ENCODE results near the gene YBX1. TPM values are rescaled to one million over a fixed set of nuclear protein-coding genes. Genes with fewer than 3 reads are reported as not detected.
"Not testable (repeated sequence)": the region's sequence is repeated elsewhere in the genome, so short reads cannot be mapped to it uniquely, and the experiment has no call there.

The YBX1 gene
- total RNA-seq, 2 donors from 2014 or later, result 926 to 1,058 TPM

DNA sequence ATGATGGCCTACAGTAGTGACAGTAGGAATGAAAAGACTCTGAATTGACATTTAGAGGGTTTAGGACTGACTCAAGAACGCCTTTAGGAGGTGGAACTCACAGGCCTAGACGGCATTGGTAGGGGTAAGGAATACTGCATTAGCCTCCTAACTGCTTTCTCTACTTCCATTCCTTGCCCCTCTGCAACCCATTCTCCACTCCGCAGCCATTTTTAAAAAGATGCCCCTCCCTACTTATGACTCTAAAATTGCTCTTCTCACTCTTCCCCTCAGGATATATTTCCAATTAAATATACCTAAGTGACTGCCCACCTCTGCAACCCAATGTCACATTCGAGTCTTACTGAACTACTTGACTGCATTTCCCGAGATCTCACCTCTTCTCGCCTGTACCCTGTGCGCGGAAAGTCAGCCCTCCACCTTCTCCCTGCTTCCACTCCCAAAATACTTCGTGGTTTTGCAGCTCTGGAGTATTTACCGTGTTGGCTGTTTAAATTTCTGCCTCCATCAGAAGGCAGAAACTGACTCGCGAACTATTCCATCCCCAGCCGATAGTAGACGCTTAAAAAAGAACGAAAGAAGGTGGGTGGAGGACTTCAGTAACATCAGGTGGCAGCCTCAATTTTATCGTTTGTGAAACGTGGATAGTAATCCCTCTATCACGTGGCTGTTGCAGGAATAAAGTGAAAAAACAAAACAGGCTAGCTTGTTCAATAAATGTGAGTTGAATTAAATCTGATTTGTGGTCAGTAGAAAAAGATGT lies 1.1 kb upstream of the YBX1 start:
- DNase-seq (ENCODE audit: low spot score in 2 of 2) (no peak), ATAC-seq (no peak)
- Mint-ChIP-seq H3K9me3 (no peaks in the 10 kb centered on the region), H3K36me3 (peaks cover 37 to 40% of the 10 kb centered on the region in 2 donors), H3K27ac (peak overlapping the region; percentile 99)

DNA sequence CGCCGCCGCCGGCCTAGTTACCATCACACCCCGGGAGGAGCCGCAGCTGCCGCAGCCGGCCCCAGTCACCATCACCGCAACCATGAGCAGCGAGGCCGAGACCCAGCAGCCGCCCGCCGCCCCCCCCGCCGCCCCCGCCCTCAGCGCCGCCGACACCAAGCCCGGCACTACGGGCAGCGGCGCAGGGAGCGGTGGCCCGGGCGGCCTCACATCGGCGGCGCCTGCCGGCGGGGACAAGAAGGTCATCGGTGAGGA lies 193 bp downstream of the YBX1 start:
- Mint-ChIP-seq H3K27ac (peak overlapping the region; percentile 99), H3K36me3 (peaks cover 40 to 49% of the 10 kb centered on the region in 2 donors)
- not testable (repeated sequence) for DNase-seq (ENCODE audit: low spot score in 2 of 2); H3K9me3 Mint-ChIP-seq
- peak; percentile 16 to 23 for ATAC-seq

DNA sequence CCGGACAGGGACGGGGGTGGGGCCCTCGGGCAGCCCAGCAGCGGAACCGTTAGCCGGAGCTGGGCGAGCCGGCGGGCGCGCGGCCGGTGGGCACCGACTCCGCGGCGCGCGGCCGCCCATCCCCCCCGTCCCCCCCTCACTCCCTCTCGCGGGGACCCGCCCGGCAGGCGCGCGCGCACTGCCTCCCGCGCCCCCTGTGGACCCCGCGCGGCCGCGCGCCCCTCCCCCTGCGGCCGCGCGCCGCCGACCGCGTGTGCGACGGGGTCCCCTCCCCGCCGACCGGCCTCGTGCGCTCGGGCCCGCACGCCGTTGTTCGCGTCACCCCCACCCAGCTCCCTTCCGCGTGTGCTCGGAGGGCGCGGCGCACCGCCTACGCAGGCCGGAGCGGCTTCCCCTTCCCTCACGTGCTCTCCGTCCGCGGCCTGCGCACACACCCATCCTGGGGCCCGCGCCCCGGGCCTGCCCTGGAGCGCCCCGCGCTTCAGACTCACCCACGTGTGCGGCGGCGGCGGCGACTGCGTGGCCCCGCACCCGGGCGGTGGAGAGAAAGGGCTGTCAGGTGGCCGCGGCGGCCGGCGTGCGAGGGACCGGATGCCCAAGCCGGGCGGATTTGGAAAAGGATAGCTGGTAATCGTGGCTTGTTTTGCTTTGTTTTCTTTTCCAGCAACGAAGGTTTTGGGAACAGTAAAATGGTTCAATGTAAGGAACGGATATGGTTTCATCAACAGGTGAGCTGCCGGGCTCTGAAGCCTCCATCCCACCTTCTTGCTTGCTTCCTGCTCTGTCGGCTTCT lies 717 bp downstream of the YBX1 start:
- peak; percentile 25 to 57 for ATAC-seq
- no peaks in the 10 kb centered on the region for H3K9me3 Mint-ChIP-seq
- DNase-seq (ENCODE audit: low spot score in 2 of 2), result peak; percentile 51 to 76
- peaks cover 40 to 54% of the 10 kb centered on the region in 2 donors for H3K36me3 Mint-ChIP-seq
- peak overlapping the region; percentile 96 to 99 for H3K27ac Mint-ChIP-seq

DNA sequence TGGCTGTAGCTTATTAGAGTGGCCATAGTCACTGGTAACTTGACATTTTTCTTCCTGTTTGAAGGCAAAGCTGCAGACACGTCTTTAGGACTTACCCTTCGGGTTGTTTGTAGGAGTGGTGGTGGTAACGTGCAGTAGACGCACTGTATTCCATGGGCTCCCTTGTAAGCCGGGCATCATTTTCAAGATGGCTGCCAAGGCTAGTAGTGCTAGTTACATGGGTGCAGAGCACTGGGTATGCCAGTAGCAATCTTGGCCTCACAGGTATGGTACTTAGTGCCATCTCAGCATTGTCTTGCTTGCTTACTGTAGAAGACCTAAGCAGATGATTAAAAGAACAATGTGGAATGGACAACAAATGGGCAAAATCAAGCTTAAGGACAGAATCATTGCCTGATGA lies 1.9 kb downstream of the YBX1 start:
- DNase-seq (ENCODE audit: low spot score in 2 of 2), result peak in 1 of 2 donors; percentile 18
- H3K27ac Mint-ChIP-seq, result peak overlapping the region; percentile 87 to 96
- no peak for ATAC-seq
- peaks cover 40 to 54% of the 10 kb centered on the region in 2 donors for H3K36me3 Mint-ChIP-seq
- no peaks in the 10 kb centered on the region for H3K9me3 Mint-ChIP-seq

DNA sequence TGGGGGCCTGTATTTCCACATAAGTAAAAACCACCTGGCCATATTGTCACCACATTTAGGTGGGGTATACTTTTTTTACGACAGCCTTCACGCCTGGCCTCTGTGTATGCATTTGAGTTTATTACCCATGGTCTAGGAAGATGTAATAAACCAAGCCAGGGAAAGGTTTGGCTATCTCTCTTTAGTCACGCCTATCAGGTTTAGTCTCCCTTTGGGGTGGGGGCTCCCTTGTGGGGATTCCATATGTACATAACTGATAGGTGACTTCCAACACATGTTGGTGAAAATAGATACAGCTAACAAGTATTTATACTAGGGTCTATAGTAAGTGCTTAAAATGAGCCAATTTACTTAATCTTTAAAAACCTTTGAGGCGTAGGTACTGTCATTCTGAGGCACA lies 4.2 kb downstream of the YBX1 start:
- H3K9me3 Mint-ChIP-seq, result no peaks in the 10 kb centered on the region
- DNase-seq (ENCODE audit: low spot score in 2 of 2) (no peak), ATAC-seq (no peak)
- H3K36me3 Mint-ChIP-seq, result peaks cover 36 to 60% of the 10 kb centered on the region in 2 donors
- peak overlapping the region in 1 of 2 donors; percentile 69 for H3K27ac Mint-ChIP-seq

DNA sequence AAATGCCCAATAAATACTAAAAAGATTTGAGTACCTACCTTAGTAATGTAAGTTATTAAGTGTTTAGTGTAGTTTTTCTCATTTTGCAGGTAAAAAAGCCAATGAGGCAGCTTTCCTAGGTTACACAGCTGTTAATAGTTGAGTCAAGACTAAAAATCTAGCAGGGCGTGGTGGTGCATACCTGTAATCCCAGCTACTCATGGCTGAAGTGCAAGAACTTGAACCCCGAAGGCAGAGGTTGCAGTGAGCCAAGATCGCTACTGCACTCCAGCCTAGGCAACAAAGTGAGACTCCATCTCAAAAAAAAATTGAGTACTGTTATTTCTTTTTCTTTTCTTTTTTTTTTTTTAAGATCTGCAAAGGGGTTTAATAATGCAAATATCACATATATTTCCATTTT lies 7.7 kb downstream of the YBX1 start:
- DNase-seq (ENCODE audit: low spot score in 2 of 2) (no peak), ATAC-seq (no peak)
- peaks cover 6 to 52% of the 10 kb centered on the region in 2 donors for H3K36me3 Mint-ChIP-seq
- peak overlapping the region in 1 of 2 donors; percentile 29 for H3K27ac Mint-ChIP-seq
- H3K9me3 Mint-ChIP-seq, result no peaks in the 10 kb centered on the region

DNA sequence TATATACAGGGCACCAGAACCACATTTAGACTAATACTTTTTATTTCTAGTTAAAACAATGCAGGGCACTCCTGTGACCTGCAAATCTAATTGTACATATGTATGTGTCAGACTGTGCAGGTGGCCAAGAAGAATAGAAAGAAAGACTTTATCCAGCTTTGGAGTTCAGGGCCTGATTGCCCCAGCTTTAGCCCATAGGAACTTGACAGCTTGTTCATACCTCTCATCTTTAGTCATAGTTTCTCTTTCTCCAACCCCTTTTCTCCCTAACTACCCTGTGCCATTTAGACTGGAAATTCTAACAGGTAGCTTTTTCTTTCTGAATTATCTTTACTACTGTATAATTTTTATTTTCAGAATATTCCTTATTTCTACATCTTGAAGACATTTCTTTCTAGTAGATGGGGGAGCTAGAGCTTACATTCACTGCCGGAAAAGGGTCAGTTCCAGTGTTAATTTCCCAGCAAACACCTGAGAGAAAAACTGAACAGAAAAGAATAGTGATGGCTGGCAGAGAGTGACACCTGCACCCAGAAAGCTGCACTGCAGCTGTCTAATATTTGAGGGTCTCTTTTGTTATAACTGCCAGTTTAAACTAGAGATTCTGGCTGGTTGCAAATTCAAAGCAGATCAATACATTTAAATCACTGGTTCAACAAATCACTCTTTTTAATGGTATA lies 8.4 kb downstream of the YBX1 start:
- peak overlapping the region in 1 of 2 donors; percentile 91 for H3K27ac Mint-ChIP-seq
- DNase-seq (ENCODE audit: low spot score in 2 of 2) (no peak), ATAC-seq (peak; percentile 68 to 82)
- H3K9me3 Mint-ChIP-seq, result no peaks in the 10 kb centered on the region
- H3K36me3 Mint-ChIP-seq, result peaks cover 0 to 52% of the 10 kb centered on the region in 2 donors

DNA sequence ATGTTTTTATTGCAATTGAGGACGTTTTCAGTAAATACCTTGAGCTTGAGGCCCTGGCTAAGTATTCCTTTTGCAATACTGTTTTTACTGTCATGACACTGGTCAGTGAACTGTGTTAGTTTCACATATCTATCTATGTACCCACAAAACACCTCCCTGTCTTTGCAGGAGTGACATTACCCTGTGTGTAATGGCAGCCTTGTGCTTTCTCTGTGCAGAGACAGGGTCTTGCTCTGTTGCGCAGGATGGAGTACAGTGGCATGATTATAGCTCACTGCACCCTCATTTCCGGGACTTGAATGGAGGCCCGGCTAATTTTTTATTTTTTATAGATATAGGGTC lies 8.9 kb downstream of the YBX1 start:
- H3K27ac Mint-ChIP-seq, result peak overlapping the region in 1 of 2 donors; percentile 72
- H3K36me3 Mint-ChIP-seq, result peaks cover 4 to 53% of the 10 kb centered on the region in 2 donors
- H3K9me3 Mint-ChIP-seq, result no peaks in the 10 kb centered on the region
- no peak for ATAC-seq
- no peak for DNase-seq (ENCODE audit: low spot score in 2 of 2)

DNA sequence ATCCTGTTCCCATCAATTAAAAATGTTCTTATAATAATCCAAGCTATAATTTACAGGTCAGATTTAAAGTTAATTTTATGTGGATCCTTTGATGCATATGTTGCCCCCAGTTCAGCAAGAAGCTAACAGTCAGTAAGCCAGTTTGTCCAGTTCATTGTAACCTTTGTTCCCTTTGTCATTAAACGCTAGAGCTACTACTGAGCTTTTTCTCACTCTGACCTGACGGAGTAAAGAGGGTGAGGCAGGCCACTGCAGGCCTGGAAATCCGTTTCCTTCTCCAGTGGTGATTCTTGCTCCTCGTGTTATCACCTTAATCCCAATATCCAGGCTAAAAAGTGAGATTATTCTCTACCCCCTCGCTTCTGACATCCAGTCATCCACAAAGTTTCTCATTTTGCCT lies 10.2 kb downstream of the YBX1 start:
- Mint-ChIP-seq H3K9me3 (no peaks in the 10 kb centered on the region), H3K36me3 (peaks cover 11 to 53% of the 10 kb centered on the region in 2 donors), H3K27ac (peak overlapping the region; percentile 23 to 84)
- ATAC-seq (no peak), DNase-seq (ENCODE audit: low spot score in 2 of 2) (no peak)

DNA sequence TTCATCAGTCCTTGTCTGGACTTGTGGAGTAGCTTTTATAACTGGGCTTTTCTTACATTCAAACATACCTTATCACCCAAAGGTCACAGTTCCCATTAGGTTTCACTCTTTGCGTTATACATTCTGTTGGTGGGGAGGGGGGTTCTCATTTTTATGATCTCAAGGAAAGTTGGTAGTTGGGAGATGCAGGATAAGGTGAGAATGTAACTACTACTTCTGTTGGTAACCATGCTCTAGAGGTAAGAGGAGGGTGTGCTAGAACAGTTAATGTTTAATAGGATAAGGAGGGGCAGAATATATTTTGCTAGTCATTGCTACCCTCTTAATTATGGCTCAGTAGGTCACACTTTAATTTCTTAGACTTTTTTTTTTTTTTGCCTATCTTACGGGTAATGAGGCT lies 10.7 kb downstream of the YBX1 start:
- Mint-ChIP-seq H3K27ac (peak overlapping the region; percentile 23 to 84), H3K9me3 (no peaks in the 10 kb centered on the region), H3K36me3 (peaks cover 11 to 50% of the 10 kb centered on the region in 2 donors)
- DNase-seq (ENCODE audit: low spot score in 2 of 2) (no peak), ATAC-seq (no peak)

DNA sequence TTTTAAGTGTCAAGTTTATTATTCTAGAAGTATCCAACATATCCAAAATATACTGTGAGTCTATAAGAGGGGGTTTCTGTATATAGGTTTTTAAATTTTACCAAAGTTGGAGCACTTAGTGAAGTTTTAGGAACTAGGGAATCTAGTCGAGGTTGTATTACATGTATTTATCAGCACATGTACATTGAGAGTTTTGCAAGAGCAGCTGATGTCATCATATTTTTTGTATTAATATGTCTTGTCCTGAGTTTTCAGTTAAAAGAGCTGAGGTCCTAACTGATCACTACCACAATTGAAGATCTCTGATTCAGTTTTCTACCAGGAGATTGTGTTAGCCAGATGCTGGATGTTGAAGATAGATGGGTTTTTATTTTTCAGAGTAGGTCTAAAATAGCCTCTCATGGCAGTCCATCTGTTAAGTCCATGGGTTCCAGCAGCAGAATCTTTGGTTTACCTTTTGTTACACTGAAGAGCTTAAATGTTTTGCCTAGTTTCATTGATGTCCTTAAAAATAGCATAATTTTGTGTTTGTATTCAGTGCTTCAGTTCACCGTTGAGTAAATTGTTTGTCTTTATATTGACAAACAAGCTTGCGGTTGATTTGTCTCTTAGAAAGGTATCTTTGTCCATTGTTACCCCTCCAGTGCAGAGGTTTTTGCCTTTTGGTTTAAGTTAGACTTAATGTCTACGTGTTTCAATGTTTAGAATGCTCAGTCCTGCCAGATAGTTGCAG lies 16.0 kb downstream of the YBX1 start:
- no peaks in the 10 kb centered on the region for H3K9me3 Mint-ChIP-seq
- no peak for DNase-seq (ENCODE audit: low spot score in 2 of 2)
- H3K36me3 Mint-ChIP-seq, result peaks cover 28 to 81% of the 10 kb centered on the region in 2 donors
- H3K27ac Mint-ChIP-seq, result peak overlapping the region in 1 of 2 donors; percentile 11
- no peak for ATAC-seq

DNA sequence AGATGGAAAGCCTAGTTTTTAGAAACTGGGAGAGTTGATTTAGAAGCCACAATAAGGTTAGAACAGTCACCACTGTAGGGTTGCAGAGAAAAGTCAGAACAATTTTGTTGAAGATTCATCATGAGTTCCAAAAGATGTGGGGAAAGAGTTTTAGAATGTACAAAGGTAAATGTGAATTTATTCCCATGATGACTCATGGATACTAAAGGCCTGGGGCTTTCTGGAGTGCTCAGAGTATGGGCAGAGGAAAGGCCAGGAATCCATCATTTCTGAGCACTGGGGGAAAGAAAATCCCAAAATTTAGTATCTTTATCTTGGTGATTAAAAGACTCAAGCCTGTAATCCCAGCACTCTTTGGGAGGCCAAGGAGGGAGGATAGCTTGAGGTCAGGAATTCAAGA lies 17.8 kb downstream of the YBX1 start:
- DNase-seq (ENCODE audit: low spot score in 2 of 2) (no peak), ATAC-seq (no peak)
- peaks cover 45 to 88% of the 10 kb centered on the region in 2 donors for H3K36me3 Mint-ChIP-seq
- H3K27ac Mint-ChIP-seq, result peak overlapping the region; percentile 46 to 48
- no peaks in the 10 kb centered on the region for H3K9me3 Mint-ChIP-seq

DNA sequence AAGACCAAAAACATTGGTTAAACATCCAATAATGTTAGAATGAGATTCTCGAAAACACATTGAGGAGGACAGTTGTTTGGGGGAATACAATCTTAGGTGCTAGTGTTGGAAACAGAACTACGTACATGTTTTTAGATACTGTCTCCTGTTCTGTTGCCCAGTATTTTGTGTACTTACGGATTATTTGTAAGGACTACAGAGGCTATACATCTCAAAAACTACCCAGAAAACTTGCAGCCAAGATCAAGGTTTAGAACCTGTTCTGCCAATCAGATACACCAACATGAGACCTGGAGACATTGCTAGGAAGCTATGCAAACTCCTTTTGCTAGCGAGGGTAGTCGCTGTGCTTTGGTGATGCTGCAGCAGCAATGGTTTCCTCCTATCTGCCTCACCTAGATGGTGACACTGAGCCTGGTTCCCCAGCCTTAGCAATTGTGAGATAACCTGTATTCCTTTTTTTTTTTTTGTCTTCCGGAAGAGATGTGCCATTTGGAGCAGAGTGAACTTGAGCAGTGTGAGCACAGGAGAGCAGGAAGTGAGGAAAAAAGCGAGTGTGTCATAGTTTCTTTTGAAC lies 21.8 kb downstream of the YBX1 start:
- ATAC-seq (no peak), DNase-seq (ENCODE audit: low spot score in 2 of 2) (no peak)
- Mint-ChIP-seq H3K27ac (peak overlapping the region in 1 of 2 donors; percentile 5), H3K9me3 (no peaks in the 10 kb centered on the region), H3K36me3 (peaks cover 36 to 73% of the 10 kb centered on the region in 2 donors)

DNA sequence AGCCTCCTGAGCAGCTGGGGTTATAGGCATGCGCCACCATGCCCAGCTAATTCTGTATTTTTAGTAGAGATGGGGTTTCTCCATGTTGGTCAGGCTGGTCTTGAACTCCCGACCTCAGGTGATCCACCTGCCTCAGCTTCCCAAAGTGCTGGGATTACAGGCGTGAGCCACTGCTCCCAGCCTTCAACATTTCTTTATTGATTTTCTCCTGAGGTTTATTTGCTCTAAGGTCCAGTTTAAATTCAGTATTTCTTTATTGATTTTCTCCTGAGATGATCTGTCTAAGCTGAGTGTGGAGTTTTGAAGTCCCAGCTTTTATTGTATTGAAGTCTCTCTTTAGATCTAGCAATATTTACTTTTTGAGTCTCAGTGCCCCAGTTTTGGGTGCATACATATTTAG lies 30.6 kb downstream of the YBX1 start:
- H3K9me3 Mint-ChIP-seq; DNase-seq (ENCODE audit: low spot score in 2 of 2); H3K27ac Mint-ChIP-seq; ATAC-seq: not testable (repeated sequence)
- peaks cover 54 to 70% of the 10 kb centered on the region in 2 donors for H3K36me3 Mint-ChIP-seq

DNA sequence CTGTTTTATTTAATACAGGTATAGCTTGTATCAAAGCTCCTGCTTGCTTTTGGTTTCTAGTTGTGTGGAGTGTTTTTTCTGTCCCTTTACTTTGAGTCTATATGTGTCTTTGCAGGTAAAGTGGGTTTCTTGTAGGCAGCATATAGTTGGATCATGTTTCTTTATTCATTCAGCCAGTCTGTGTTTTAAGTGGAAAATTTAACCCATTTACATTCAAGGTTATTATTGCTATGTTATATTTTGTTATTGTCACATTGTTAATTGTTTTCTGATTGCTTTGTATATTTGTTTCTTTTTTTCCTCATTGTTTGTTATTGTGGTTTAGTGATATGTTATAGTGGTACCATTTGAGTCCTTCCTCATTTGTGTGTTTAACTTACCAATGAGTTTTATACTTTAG lies 31.1 kb downstream of the YBX1 start:
- H3K27ac Mint-ChIP-seq, result no peak overlapping the region
- no peak for DNase-seq (ENCODE audit: low spot score in 2 of 2)
- H3K9me3 Mint-ChIP-seq, result peaks cover 6 to 8% of the 10 kb centered on the region in 2 donors
- H3K36me3 Mint-ChIP-seq, result peaks cover 54 to 67% of the 10 kb centered on the region in 2 donors
- ATAC-seq, result no peak

DNA sequence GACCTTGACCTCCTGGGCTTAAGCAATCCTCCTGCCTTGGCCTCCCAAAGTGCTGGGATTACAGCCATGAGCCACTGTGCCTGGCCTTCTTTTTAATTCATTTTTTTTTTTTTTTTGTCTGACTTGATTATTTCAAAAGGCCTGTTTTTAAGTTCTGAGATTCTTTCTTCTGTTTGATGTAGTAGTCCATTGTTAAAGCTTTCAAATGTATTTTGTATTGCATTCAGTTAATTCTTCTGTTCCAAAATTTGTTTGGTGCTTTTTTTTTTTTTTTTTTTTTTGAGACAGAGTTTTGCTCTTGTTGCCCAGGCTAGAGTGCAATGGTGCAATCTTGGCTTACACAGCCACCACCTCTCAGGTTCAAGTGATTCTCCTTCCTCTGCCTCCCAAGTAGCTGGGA lies 32.2 kb downstream of the YBX1 start:
- ATAC-seq; DNase-seq (ENCODE audit: low spot score in 2 of 2); H3K27ac Mint-ChIP-seq; H3K9me3 Mint-ChIP-seq: not testable (repeated sequence)
- H3K36me3 Mint-ChIP-seq, result peaks cover 52 to 63% of the 10 kb centered on the region in 2 donors
